Measurements from ENCODE around the gene SLC35D1. TPM values are rescaled to one million over a fixed set of nuclear protein-coding genes. Genes with fewer than 3 reads are reported as not detected.

SLC35D1 gene
- 12.2 and 12.7 TPM in 2 replicates for total RNA-seq (2012; rRNA removed)

DNA sequence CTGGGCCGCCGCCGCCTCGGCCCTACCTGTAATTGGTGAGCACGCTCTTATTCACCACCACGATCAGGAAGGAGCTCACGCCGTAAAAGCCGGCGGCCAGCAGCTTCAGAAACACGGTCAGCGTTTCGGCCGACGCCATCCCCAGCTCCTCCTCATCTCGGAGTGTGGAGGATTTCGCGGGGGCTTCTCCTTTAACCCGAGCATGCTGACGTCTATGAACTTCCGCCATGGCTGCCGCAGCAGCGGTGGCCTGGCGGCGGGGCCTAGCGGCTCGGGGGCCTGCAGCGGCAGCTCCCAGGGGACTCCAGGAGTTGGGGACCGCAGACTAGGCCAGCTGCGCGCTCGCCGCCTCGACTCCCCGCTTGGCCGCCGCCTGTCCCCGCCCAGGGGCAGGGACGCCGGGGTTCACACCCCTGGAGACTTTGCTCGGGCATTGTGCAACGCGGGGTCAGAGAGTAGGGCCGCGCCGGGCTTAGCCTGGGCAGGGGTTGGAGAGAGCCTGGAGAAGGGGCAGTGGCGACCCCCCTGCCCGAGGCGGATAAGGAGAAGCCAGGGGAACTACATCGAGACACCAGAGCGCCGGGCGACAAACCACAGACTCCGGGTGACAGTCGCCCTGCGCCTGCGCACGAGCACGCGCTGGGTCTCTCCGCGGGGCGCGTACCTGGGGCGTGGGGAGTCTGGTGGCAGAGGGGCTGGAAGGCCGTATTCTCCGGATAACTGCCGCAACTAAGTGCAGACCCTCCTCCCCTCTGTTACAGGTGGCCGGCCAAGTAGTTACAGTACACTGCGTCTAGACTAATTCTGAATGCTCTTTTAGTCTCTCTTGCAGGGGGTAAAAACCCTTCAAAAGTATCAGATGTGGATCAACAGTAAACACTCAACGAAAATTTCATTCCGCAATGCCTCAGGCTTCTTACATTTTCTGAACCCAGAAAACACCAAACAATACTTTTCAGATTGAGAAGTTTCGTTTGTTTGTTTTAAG is at the start of gene SLC35D1:
TSS of gene SLC35D1 (minus strand) at position 364 of the 988 bp plus-strand sequence. CDS start at position 229, 135 bp downstream.
- Histone ChIP-seq H3K27me3 (ENCODE audit: control insufficient read depth, insufficient read depth, low read length) (no peaks in the 10 kb centered on the region), H3K9me3 (replicated peaks; ENCODE audit: low read length) (no peaks in the 10 kb centered on the region), H3K36me3 (ENCODE audit: insufficient read depth, low read length) (peaks cover 14% of the 10 kb centered on the region), H3K4me1 (ENCODE audit: control insufficient read depth, insufficient read depth, low read length) (peaks cover 27% of the 10 kb centered on the region), H3K4me2 (ENCODE audit: low read length) (peak within 1 kb of the TSS; percentile 79), H3K9ac (ENCODE audit: low read depth, low read length) (peak within 1 kb of the TSS; percentile 91), H3K4me3 (ENCODE audit: low read length) (peak within 1 kb of the TSS; percentile 91)

DNA sequence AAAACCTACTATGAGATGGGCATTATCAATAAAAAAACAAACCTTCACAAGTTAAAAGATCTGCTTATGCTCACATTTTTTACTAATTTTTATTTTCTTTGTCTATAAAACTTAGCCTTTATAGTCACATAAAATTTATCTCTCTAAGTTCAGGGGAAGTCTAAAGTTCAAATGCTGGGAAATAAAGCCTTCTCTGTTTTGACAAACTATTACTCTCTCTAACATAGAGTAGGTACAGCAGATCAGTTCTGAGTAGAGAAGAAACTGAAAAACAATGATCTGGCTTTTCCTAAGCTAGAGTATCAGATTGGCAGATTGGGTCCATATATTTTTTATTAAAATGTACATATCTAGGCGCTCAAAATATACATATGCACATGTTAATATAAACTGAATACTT is 49.6 kb upstream of the SLC35D1 start:
- Histone ChIP-seq H3K4me3 (ENCODE audit: low read length) (no peak overlapping the region), H3K4me1 (ENCODE audit: control insufficient read depth, insufficient read depth, low read length) (no peaks in the 10 kb centered on the region), H3K9ac (ENCODE audit: low read depth, low read length) (no peak overlapping the region), H3K27me3 (ENCODE audit: control insufficient read depth, insufficient read depth, low read length) (no peaks in the 10 kb centered on the region), H3K9me3 (replicated peaks; ENCODE audit: low read length) (no peaks in the 10 kb centered on the region), H3K4me2 (ENCODE audit: low read length) (no peak overlapping the region), H3K36me3 (ENCODE audit: insufficient read depth, low read length) (no peaks in the 10 kb centered on the region)

DNA sequence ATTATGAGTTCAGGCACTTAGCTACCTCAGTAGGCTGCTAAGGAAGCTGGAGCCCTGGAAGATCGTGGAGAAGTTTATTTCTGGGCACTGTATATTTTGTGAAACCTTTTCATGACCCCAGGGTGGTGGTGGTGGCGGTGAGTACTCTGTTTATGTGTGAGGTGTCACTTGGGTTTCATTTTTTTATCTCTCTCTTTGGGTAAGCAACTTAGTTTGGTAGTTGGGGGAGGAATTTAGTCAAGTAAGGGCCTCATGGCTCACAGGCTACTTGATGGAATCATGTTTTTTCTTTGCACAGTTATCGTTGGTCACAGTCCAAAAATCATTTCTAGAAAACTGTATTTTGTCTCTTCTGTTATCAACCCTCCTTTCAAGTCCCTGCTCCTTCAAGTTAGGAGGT is 46.9 kb upstream of the SLC35D1 start:
- Histone ChIP-seq H3K4me1 (ENCODE audit: control insufficient read depth, insufficient read depth, low read length) (no peaks in the 10 kb centered on the region), H3K36me3 (ENCODE audit: insufficient read depth, low read length) (no peaks in the 10 kb centered on the region), H3K9ac (ENCODE audit: low read depth, low read length) (no peak overlapping the region), H3K27me3 (ENCODE audit: control insufficient read depth, insufficient read depth, low read length) (no peaks in the 10 kb centered on the region), H3K4me2 (ENCODE audit: low read length) (no peak overlapping the region), H3K9me3 (replicated peaks; ENCODE audit: low read length) (no peaks in the 10 kb centered on the region), H3K4me3 (ENCODE audit: low read length) (no peak overlapping the region)

DNA sequence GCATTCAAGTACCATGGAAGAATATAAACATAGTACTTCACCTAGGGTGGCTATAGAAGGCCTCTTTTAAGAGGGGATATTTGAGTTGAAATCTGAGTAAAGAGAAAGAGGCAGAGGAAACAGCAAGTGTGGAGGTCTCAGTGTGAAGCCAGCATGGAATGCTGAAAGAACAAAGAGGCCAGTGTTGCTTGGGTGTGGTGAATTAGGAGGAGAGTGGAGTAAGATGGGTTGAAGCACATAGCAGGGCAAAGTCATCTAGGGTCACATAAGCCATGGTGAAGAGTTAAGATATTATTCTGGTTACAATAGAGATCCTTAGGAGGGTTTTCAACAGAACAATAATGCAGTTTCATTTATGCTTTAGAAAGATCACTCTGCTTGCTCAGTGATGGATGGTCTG is 43.4 kb upstream of the SLC35D1 start:
- Histone ChIP-seq H3K4me2 (ENCODE audit: low read length) (no peak overlapping the region), H3K9ac (ENCODE audit: low read depth, low read length) (no peak overlapping the region), H3K4me3 (ENCODE audit: low read length) (no peak overlapping the region), H3K9me3 (replicated peaks; ENCODE audit: low read length) (no peaks in the 10 kb centered on the region), H3K27me3 (ENCODE audit: control insufficient read depth, insufficient read depth, low read length) (no peaks in the 10 kb centered on the region), H3K4me1 (ENCODE audit: control insufficient read depth, insufficient read depth, low read length) (no peaks in the 10 kb centered on the region), H3K36me3 (ENCODE audit: insufficient read depth, low read length) (no peaks in the 10 kb centered on the region)

DNA sequence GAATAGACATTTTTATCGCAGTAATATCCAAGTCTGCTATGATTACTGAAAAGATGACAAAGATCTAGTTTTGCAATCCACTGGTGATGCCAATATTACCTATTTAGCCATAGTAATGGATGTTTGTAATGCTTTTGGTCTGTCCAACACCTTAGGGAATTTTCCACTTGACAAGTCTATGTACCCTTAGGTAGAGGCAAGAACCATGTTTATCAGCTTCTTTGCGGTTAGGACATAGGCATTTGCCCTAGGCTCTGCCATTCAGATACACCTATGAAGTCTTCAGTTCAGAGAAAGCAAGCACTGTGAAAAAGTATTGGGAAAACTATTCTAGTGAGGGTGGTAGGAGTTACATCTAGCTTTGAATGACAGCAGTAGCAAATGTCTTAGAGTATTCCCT is 40.2 kb upstream of the SLC35D1 start:
- Histone ChIP-seq H3K4me1 (ENCODE audit: control insufficient read depth, insufficient read depth, low read length) (no peaks in the 10 kb centered on the region), H3K36me3 (ENCODE audit: insufficient read depth, low read length) (no peaks in the 10 kb centered on the region), H3K4me2 (ENCODE audit: low read length) (no peak overlapping the region), H3K9ac (ENCODE audit: low read depth, low read length) (no peak overlapping the region), H3K27me3 (ENCODE audit: control insufficient read depth, insufficient read depth, low read length) (no peaks in the 10 kb centered on the region), H3K9me3 (replicated peaks; ENCODE audit: low read length) (no peaks in the 10 kb centered on the region), H3K4me3 (ENCODE audit: low read length) (no peak overlapping the region)

DNA sequence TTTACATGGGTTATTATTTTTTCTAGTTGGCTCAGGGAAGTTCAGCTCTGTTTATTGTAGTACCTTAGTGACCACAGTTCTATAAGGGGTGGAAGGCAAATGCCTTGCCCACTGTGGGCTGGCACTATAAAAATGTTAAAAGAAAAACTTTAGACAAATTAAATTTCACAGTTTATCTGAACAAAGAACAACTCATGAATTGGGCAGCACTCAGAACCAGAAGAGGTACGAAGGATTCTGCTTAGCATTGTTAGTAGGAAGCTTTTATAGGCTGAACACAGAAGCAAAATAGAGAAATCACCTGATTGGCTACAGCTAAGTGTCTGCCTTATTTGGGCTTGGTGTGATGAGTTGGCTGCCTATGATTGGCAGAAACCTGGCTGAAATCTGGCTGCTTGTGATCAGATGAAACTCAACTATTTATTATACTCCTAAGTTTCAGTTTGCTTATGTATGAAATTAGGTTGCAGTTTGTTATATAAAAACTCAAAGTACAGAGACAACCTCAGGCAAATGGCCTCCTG is 35.8 kb upstream of the SLC35D1 start:
- Histone ChIP-seq H3K9me3 (replicated peaks; ENCODE audit: low read length) (no peaks in the 10 kb centered on the region), H3K9ac (ENCODE audit: low read depth, low read length) (no peak overlapping the region), H3K27me3 (ENCODE audit: control insufficient read depth, insufficient read depth, low read length) (no peaks in the 10 kb centered on the region), H3K4me1 (ENCODE audit: control insufficient read depth, insufficient read depth, low read length) (no peaks in the 10 kb centered on the region), H3K36me3 (ENCODE audit: insufficient read depth, low read length) (no peaks in the 10 kb centered on the region), H3K4me2 (ENCODE audit: low read length) (no peak overlapping the region), H3K4me3 (ENCODE audit: low read length) (no peak overlapping the region)

DNA sequence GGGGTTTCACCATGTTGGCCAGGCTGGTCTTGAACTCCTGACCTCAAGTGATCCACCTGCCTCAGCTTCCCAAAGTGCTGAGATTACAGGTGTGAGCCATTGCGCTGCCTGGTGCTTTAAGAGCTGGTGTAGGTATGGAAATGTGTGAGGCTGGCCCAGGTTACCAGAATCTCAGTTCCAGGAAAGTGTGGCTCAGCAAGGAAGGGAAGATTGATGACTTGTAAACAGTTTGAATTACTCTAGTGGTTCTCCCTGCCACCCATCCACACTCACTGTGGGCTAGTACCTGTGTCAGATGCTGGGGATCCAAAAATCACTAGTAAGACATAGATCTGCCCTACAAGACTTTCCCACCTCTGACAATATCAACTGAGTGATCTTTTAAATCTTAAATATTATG is 34.5 kb upstream of the SLC35D1 start:
- Histone ChIP-seq H3K36me3 (ENCODE audit: insufficient read depth, low read length) (no peaks in the 10 kb centered on the region), H3K27me3 (ENCODE audit: control insufficient read depth, insufficient read depth, low read length) (no peaks in the 10 kb centered on the region), H3K4me2 (ENCODE audit: low read length) (no peak overlapping the region), H3K9ac (ENCODE audit: low read depth, low read length) (no peak overlapping the region), H3K4me1 (ENCODE audit: control insufficient read depth, insufficient read depth, low read length) (no peaks in the 10 kb centered on the region), H3K4me3 (ENCODE audit: low read length) (no peak overlapping the region), H3K9me3 (replicated peaks; ENCODE audit: low read length) (no peaks in the 10 kb centered on the region)

DNA sequence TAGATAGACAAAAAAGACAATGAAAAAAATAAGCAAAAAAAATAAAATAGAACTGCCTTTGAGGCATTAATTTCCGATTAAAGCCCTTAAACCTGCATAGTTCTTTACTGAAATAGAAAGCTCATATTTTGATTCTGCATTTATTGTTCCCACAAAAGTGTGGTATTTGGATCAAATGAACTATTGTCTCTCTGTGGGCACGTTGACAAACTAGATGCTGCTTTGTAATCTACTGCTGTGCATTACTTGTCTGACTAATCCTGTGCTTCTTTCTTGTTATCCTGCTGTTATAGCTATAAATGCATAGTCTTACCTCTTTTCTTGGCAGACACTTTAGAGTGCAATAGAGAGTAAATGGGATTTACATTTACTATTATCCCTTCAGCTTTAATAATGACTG is 31.4 kb upstream of the SLC35D1 start:
- H3K4me2 ChIP-seq (ENCODE audit: low read length): no peak overlapping the region
- H3K9ac ChIP-seq (ENCODE audit: low read depth, low read length): no peak overlapping the region
- H3K36me3 ChIP-seq (ENCODE audit: insufficient read depth, low read length): no peaks in the 10 kb centered on the region
- no peaks in the 10 kb centered on the region for H3K9me3 ChIP-seq (replicated peaks; ENCODE audit: low read length)
- H3K4me3 ChIP-seq (ENCODE audit: low read length): no peak overlapping the region
- no peaks in the 10 kb centered on the region for H3K4me1 ChIP-seq (ENCODE audit: control insufficient read depth, insufficient read depth, low read length)
- no peaks in the 10 kb centered on the region for H3K27me3 ChIP-seq (ENCODE audit: control insufficient read depth, insufficient read depth, low read length)

DNA sequence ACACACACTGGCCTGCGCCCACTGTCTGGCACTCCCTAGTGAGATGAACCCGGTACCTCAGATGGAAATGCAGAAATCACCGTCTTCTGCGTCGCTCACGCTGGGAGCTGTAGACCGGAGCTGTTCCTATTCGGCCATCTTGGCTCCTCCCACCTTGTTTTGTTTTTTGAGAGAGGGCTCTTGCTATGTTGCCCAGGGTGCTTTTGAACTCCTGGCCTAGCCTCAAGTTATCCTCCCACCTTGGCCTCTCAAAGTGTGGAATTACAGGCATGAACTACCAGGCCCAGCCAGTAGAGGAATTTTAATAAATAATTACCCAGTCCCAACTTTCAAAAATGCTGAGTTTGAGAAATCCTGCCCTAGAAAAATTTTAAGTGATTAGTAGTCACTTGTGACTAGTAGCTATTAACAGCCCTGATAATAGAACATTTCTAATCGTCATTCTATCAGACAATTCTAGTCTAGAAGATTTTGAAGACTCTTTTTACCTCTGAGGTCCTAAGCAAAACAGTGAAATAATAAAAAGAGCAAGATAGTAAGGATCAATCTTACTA is 30.9 kb upstream of the SLC35D1 start:
- Histone ChIP-seq H3K4me3 (ENCODE audit: low read length) (no peak overlapping the region), H3K4me1 (ENCODE audit: control insufficient read depth, insufficient read depth, low read length) (no peaks in the 10 kb centered on the region), H3K4me2 (ENCODE audit: low read length) (no peak overlapping the region), H3K9me3 (replicated peaks; ENCODE audit: low read length) (no peaks in the 10 kb centered on the region), H3K36me3 (ENCODE audit: insufficient read depth, low read length) (no peaks in the 10 kb centered on the region), H3K27me3 (ENCODE audit: control insufficient read depth, insufficient read depth, low read length) (no peaks in the 10 kb centered on the region), H3K9ac (ENCODE audit: low read depth, low read length) (no peak overlapping the region)

DNA sequence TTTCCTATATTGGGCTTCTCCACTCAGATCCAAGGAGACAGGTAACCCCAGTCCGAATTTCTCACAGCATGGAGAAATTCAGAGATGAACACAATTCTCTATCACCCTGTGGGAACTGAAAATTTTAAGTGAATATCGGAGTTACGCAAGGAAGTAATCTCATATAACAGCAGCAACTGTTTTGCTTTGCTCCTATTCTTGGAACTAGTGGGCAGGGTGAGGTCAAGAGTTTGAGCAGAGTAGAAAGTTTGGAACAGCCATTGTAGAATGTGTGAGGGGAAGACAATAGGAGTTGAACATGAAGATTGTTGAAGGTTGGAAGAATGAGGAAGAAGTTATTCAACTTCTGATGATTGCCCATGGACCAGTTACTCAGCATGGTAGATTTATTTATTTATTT is 24.3 kb upstream of the SLC35D1 start:
- H3K9ac ChIP-seq (ENCODE audit: low read depth, low read length): no peak overlapping the region
- no peaks in the 10 kb centered on the region for H3K9me3 ChIP-seq (replicated peaks; ENCODE audit: low read length)

DNA sequence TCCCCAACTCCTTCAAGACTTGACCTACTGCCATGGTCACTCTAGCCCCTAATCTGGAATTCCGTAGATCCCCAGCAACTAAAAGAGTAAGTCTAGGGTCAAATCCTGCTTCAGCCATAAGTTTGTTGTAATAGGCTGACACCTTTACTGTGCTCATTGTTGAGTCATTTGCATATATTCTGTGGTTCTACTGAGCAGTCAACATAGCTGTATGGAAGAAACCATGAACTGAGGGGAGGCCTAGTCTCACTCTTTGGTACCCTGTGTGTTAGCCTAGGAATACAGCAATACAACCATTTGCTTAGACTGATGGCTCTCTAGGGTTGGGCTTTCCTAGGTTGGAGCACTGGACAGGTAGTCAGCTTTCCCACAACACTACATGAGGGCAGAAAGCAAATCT is 23.6 kb upstream of the SLC35D1 start:
- H3K9me3 ChIP-seq (replicated peaks; ENCODE audit: low read length): no peaks in the 10 kb centered on the region
- H3K4me1 ChIP-seq (ENCODE audit: control insufficient read depth, insufficient read depth, low read length): no peaks in the 10 kb centered on the region
- H3K36me3 ChIP-seq (ENCODE audit: insufficient read depth, low read length): no peaks in the 10 kb centered on the region
- no peak overlapping the region for H3K4me3 ChIP-seq (ENCODE audit: low read length)
- no peak overlapping the region for H3K9ac ChIP-seq (ENCODE audit: low read depth, low read length)
- no peaks in the 10 kb centered on the region for H3K27me3 ChIP-seq (ENCODE audit: control insufficient read depth, insufficient read depth, low read length)
- no peak overlapping the region for H3K4me2 ChIP-seq (ENCODE audit: low read length)

More for the DNA sequence above, 24.3 kb upstream of the SLC35D1 start:
- H3K36me3 ChIP-seq (ENCODE audit: insufficient read depth, low read length): no peaks in the 10 kb centered on the region
- no peak overlapping the region for H3K4me2 ChIP-seq (ENCODE audit: low read length)
- no peaks in the 10 kb centered on the region for H3K4me1 ChIP-seq (ENCODE audit: control insufficient read depth, insufficient read depth, low read length)
- H3K27me3 ChIP-seq (ENCODE audit: control insufficient read depth, insufficient read depth, low read length): no peaks in the 10 kb centered on the region
- H3K4me3 ChIP-seq (ENCODE audit: low read length): no peak overlapping the region
